Measurements from ENCODE around the gene DDO. TPM values are rescaled to one million over a fixed set of nuclear protein-coding genes. Genes with fewer than 3 reads are reported as not detected.

The DDO gene
- total and polyA plus RNA-seq, 2 experiments from 2014 or later = 0.10 TPM; not detected in 1

GRCh38 chr6:110448846-110449540 lies 33.6 kb upstream of the DDO start:
- Mint-ChIP-seq H3K36me3 (ENCODE audit: low read depth) (no peaks in the 10 kb centered on the region), H3K4me3 (no peak overlapping the region), H3K9me3 (no peaks in the 10 kb centered on the region), H3K27ac (no peak overlapping the region), H3K4me1 (no peaks in the 10 kb centered on the region), H3K27me3 (ENCODE audit: insufficient read depth, low read depth, poor library complexity) (no peaks in the 10 kb centered on the region)
- peak overlapping the region; percentile 47; the same call in 1 of the 2 replicates for H2AFZ ChIP-seq
- no peak overlapping the region for H3K27ac ChIP-seq (ENCODE audit: low read depth)
- H3K4me2 ChIP-seq = no peak overlapping the region
- no peaks in the 10 kb centered on the region for H3K4me1 ChIP-seq (ENCODE audit: insufficient read depth)
- no peaks in the 10 kb centered on the region for H4K20me1 ChIP-seq (replicated peaks; ENCODE audit: insufficient read depth)
- no peaks in the 10 kb centered on the region for H3K27me3 ChIP-seq (ENCODE audit: insufficient read depth)
- H3K36me3 ChIP-seq (ENCODE audit: insufficient read depth) = no peaks in the 10 kb centered on the region; the same call in 1 of the 2 replicates
- no peaks in the 10 kb centered on the region for H3K79me2 ChIP-seq (replicated peaks; ENCODE audit: insufficient read depth)
- TF ChIP-seq EZH2 (IDR thresholded peaks at IDR 0.05; ENCODE audit: low read depth, unreplicated experiment) (no peak), EZH2phosphoT487 (IDR thresholded peaks at IDR 0.05; ENCODE audit: unreplicated experiment) (no peak), ZNF331 (CRISPR knock-in tag; IDR thresholded peaks at IDR 0.05; ENCODE audit: low read depth) (no peak), ZNF462 (CRISPR knock-in tag; IDR thresholded peaks at IDR 0.05) (no peak), REST (IDR thresholded peaks at IDR 0.05; ENCODE audit: unreplicated experiment) (no peak), POLR2AphosphoS5 (IDR thresholded peaks at IDR 0.05; ENCODE audit: low read depth) (no peak), CTCF (conservative IDR thresholded peaks at IDR 0.05; ENCODE audit: low read depth in 2 of 2) (no peak), JUNB (IDR thresholded peaks at IDR 0.05; ENCODE audit: unreplicated experiment) (no peak), NANOG (IDR thresholded peaks at IDR 0.05; ENCODE audit: borderline replicate concordance) (no peak), CREB1 (CRISPR knock-in tag; IDR thresholded peaks at IDR 0.05; ENCODE audit: low read depth) (no peak), ETS1 (IDR thresholded peaks at IDR 0.05) (no peak)
- no peaks in the 10 kb centered on the region for H3F3A ChIP-seq (replicated peaks; ENCODE audit: low read depth)
- peaks cover 17% of the 10 kb centered on the region for H3K9me2 ChIP-seq (ENCODE audit: insufficient read depth)
- no peak overlapping the region for H3K4me3 ChIP-seq
- ATAC-seq (no peak), DNase-seq (ENCODE audit: low spot score) (no peak)
